HepG2 (cell line): ENCODE results near the gene GRIN3B. TPM values are rescaled to one million over a fixed set of nuclear protein-coding genes. Genes with fewer than 3 reads are reported as not detected.
A peak's percentile ranks its signal among the peaks of the same experiment; 100 is the strongest.

Experiments used
- ASH2L ChIP-seq: fragments of 300-600, 200-600 bp; sonication (generic); IDR thresholded peaks from 2 replicates; pipeline ENCODE4 v1.7.0; 2017; ENCODE audit warnings: low read depth, mild to moderate bottlenecking, moderate library complexity, mixed read lengths, low read length; ENCODE audit not compliant: insufficient read length
- ATF6 ChIP-seq: sonication (generic); formaldehyde crosslinking; conservative IDR thresholded peaks from 2 replicates; pipeline ENCODE4 v1.4.0; 2020; ENCODE audit warnings: missing genetic modification reagents
- ETV5 ChIP-seq: IDR thresholded peaks from 2 replicates; pipeline ENCODE4 v1.6.1; 2018; ENCODE audit warnings: missing biosample characterization, missing genetic modification reagents, inconsistent platforms, borderline replicate concordance
- HES4 ChIP-seq: sonication (generic); formaldehyde crosslinking; IDR thresholded peaks from 2 replicates; pipeline ENCODE4 v1.9.0; 2021; ENCODE audit warnings: mild to moderate bottlenecking, missing genetic modification reagents, borderline replicate concordance
- HOXD1 ChIP-seq: sonication (generic); formaldehyde crosslinking; IDR thresholded peaks from 2 replicates; pipeline ENCODE4 v1.5.0; 2020; ENCODE audit warnings: missing genetic modification reagents
- KLF13 ChIP-seq: sonication (generic); formaldehyde crosslinking; IDR thresholded peaks from 2 replicates; pipeline ENCODE4 v1.4.0; 2020; ENCODE audit warnings: mild to moderate bottlenecking, missing genetic modification reagents
- MEIS1 ChIP-seq: sonication (generic); formaldehyde crosslinking; IDR thresholded peaks from 2 replicates; pipeline ENCODE4 v1.9.0; 2021; ENCODE audit warnings: mild to moderate bottlenecking, missing genetic modification reagents, moderate library complexity, borderline replicate concordance
- MZF1 ChIP-seq: sonication (generic); formaldehyde crosslinking; IDR thresholded peaks from 2 replicates; pipeline ENCODE4 v1.8.1; 2023; ENCODE audit warnings: mild to moderate bottlenecking, missing genetic modification reagents, borderline replicate concordance
- NCOA2 ChIP-seq: sonication (generic); formaldehyde crosslinking; IDR thresholded peaks from 2 replicates; pipeline ENCODE4 v1.8.0; 2022; ENCODE audit warnings: inconsistent platforms
- NFATC3 ChIP-seq: sonication (generic); formaldehyde crosslinking; IDR thresholded peaks from 2 replicates; pipeline ENCODE4 v1.5.1; 2020; ENCODE audit warnings: mild to moderate bottlenecking, missing genetic modification reagents
- PHF21A ChIP-seq: sonication (generic); formaldehyde crosslinking; IDR thresholded peaks from 2 replicates; pipeline ENCODE4 v1.5.0; 2020; ENCODE audit warnings: mild to moderate bottlenecking, missing genetic modification reagents
- TBX2 ChIP-seq: sonication (generic); formaldehyde crosslinking; IDR thresholded peaks from 2 replicates; pipeline ENCODE4 v1.5.0; 2020; ENCODE audit warnings: missing genetic modification reagents, mild to moderate bottlenecking, borderline replicate concordance
- TCF12 ChIP-seq, 2 experiments: fragments of 450-650 bp in 1 of 2; sonication (generic) in 1 of 2; formaldehyde crosslinking in 1 of 2; IDR thresholded peaks; 2 replicates each; pipeline versions ENCODE4 v1.6.1 to v1.8.0; 2017 to 2022; ENCODE audit warnings: antibody characterized with exemption in 1 of 2, mild to moderate bottlenecking in 1 of 2, missing genetic modification reagents in 1 of 2, moderate library complexity in 1 of 2
- TFAP4 ChIP-seq: sonication (generic); IDR thresholded peaks from 2 replicates; pipeline ENCODE4 v1.6.1; 2016; ENCODE audit warnings: low read depth, borderline replicate concordance
- THAP9 ChIP-seq: sonication (generic); formaldehyde crosslinking; IDR thresholded peaks from 2 replicates; pipeline ENCODE4; 2020; ENCODE audit warnings: missing genetic modification reagents, mild to moderate bottlenecking, borderline replicate concordance
- TRAFD1 ChIP-seq: sonication (generic); formaldehyde crosslinking; IDR thresholded peaks from 2 replicates; pipeline ENCODE4 v1.5.1; 2020; ENCODE audit warnings: missing genetic modification reagents, mild to moderate bottlenecking, borderline replicate concordance
- ZBTB3 ChIP-seq: sonication (generic); formaldehyde crosslinking; IDR thresholded peaks from 2 replicates; pipeline ENCODE4 v1.4.0; 2020; ENCODE audit warnings: low read depth, mild to moderate bottlenecking, moderate library complexity, missing genetic modification reagents, borderline replicate concordance
- ZNF274 ChIP-seq: sonication (generic); formaldehyde crosslinking; IDR thresholded peaks from 2 replicates; pipeline ENCODE4 v1.5.1; 2020; ENCODE audit warnings: mild to moderate bottlenecking, missing genetic modification reagents
- ZNF773 ChIP-seq: sonication (generic); formaldehyde crosslinking; IDR thresholded peaks from 2 replicates; pipeline ENCODE4 v1.4.0; 2020; ENCODE audit warnings: missing genetic modification reagents, borderline replicate concordance
- ZSCAN21 ChIP-seq: sonication (generic); formaldehyde crosslinking; IDR thresholded peaks from 2 replicates; pipeline ENCODE4 v1.8.0; 2022; ENCODE audit warnings: mild to moderate bottlenecking, missing genetic modification reagents, moderate library complexity, borderline replicate concordance
- ZSCAN30 ChIP-seq: sonication (generic); formaldehyde crosslinking; IDR thresholded peaks from 2 replicates; pipeline ENCODE4 v1.5.0; 2020; ENCODE audit warnings: mild to moderate bottlenecking, missing genetic modification reagents
- polyA plus RNA-seq, 8 experiments: library from polyadenylated mRNA; depleted of rRNA in 3 of 8; stranded (reverse) in 7 of 8; unstranded in 1 of 8; fragments of >200 nt; fragmentation: Illumina TruSeq in 4 of 8; extraction: Trizol in 4 of 8; gene quantifications; 2 replicates each; pipeline versions ENCODE4 v1.2.1 to v1.2.3, GENCODE V29; 2011 to 2016; ENCODE audit warnings: low read depth in 4 of 8, missing spikeins in 1 of 8, mixed read lengths in 1 of 8; ENCODE audit not compliant: insufficient read depth in 1 of 8
- total RNA-seq, 5 experiments: library from RNA; depleted of rRNA; stranded (reverse); fragments of >200 nt; fragmentation: Illumina TruSeq; extraction: Trizol; gene quantifications; 2 replicates each; pipeline ENCODE4 v1.2.3, GENCODE V29; 2016; ENCODE audit warnings: low read depth in 1 of 5

Gene GRIN3B
- total and polyA plus RNA-seq, 2 of the 13 experiments (the other 11 are each of a cell fraction or from before 2014, with no cell fraction given) = 0.07 to 0.20 TPM

- TF ChIP-seq KLF13 (CRISPR knock-in tag) = no peak
- TF ChIP-seq PHF21A = peak; percentile 49; the same call in 1 of the 2 replicates
- TF ChIP-seq ZSCAN30 (CRISPR knock-in tag) = no peak
- TF ChIP-seq TBX2 (CRISPR knock-in tag) = no peak
- no peak for TF ChIP-seq TCF12 (IDR thresholded peaks at IDR 0.05)
- TF ChIP-seq TCF12 (CRISPR knock-in tag; IDR thresholded peaks at IDR 0.05) = no peak; the same call in 1 of the 2 replicates
- 0 out of 2 replicates have a peak, but pooled peaks have one; percentile 24 for TF ChIP-seq THAP9 (CRISPR knock-in tag)
- TF ChIP-seq ATF6 (CRISPR knock-in tag) = 0 out of 2 replicates have a peak, but pooled peaks have one; percentile 88
- TF ChIP-seq MEIS1 (CRISPR knock-in tag) = no peak
- TF ChIP-seq ASH2L = no peak
- no peak for TF ChIP-seq ZBTB3 (CRISPR knock-in tag)
- no peak for TF ChIP-seq ZNF773 (CRISPR knock-in tag)
- TF ChIP-seq ZNF274 = no peak
- TF ChIP-seq ZSCAN21 (CRISPR knock-in tag) = peak; percentile 63; the same call in 1 of the 2 replicates
- peak; percentile 45 for TF ChIP-seq TFAP4
- TF ChIP-seq NCOA2 = no peak
- TF ChIP-seq TRAFD1 = no peak
- TF ChIP-seq HES4 (CRISPR knock-in tag) = peak; percentile 21; the same call in 1 of the 2 replicates
- peak; percentile 16; the same call in 1 of the 2 replicates for TF ChIP-seq ETV5 (CRISPR knock-in tag)
- TF ChIP-seq NFATC3 (CRISPR knock-in tag) = 0 out of 2 replicates have a peak, but pooled peaks have one; percentile 48
- no peak for TF ChIP-seq MZF1 (CRISPR knock-in tag)
- no peak; the same call in 1 of the 2 replicates for TF ChIP-seq HOXD1
Measured at GRCh38 chr19:1020868-1021425, 20.7 kb downstream of the GRIN3B start, which contains the start of gene TMEM259 (continued).
